Right cardiac atrium (tissue), 5 donors: ENCODE data around the gene DHX30. TPM values are rescaled to one million over a fixed set of nuclear protein-coding genes. Genes with fewer than 3 reads are reported as not detected.
A peak's percentile ranks its signal among the peaks of the same experiment; 100 is the strongest.

Experiments used
- ATAC-seq, 2 donors: fragments of 200-7000 bp; cut with Tn5 transposase; one replicate each; pipeline versions ENCODE4 v1.8.0 to v1.9.1; 2020; ENCODE audit warnings: moderate library complexity in 2 of 2, mild to moderate bottlenecking in 1 of 2
- DNase-seq, 3 donors: peaks; one replicate each; pipeline ENCODE4 v3.0.0-alpha.2; 2020
- H3K27ac ChIP-seq: one replicate; pipeline ENCODE4 v1.5.1; 2013; ENCODE audit warnings: mild to moderate bottlenecking, low read length, control low read depth, moderate library complexity
- H3K27me3 ChIP-seq: one replicate; pipeline ENCODE4 v1.6.1; 2013; ENCODE audit not compliant: control insufficient read depth, insufficient read depth
- H3K4me1 ChIP-seq: one replicate; pipeline ENCODE4 v1.6.1; 2013; ENCODE audit warnings: low read length; ENCODE audit not compliant: control insufficient read depth, insufficient read depth
- H3K4me3 ChIP-seq: one replicate; pipeline ENCODE4 v1.5.1; 2013; ENCODE audit warnings: low read length, control low read depth
- H3K9me3 ChIP-seq: one replicate; pipeline ENCODE4 v1.6.1; 2013; ENCODE audit warnings: low read length; ENCODE audit not compliant: control insufficient read depth
- WGBS: extraction: QIAGEN DNeasy Blood & Tissue Kit; methylation state at CpG from one replicate; pipeline ENCODE4 v1.1.7; 2013; 5-methylcytosine and 5-hydroxymethylcytosine counted together
- intact Hi-C, 4 donors: fragments of 100-400 bp; cut with DNase I; formaldehyde crosslinking; loops; one replicate each; pipeline versions ENCODE4 v1.11.0 to v1.14.0; 2022 to 2023
- polyA plus RNA-seq: library from polyadenylated mRNA; stranded (reverse); fragments of 200-250 nt; gene quantifications from one replicate; pipeline ENCODE4 v1.2.3, GENCODE V29; 2013
- total RNA-seq, 4 donors: library from RNA; stranded (reverse); fragmentation: NEBNext Ultra II Directional; extraction: Animal tissue kit (Norgen Biotek cat#: 25700); gene quantifications; one replicate each; pipeline ENCODE4 v1.2.1, GENCODE V29; 2021
- donor health status: healthy with polysubstance abuse.
- donor health status: DM: no; HTN: yes; CAD: no.
- donor health status: DM: no; HTN: no; CAD: no.
- donor health status: DM: no; HTN: yes; CAD: no; lungs with severe emphysema.
- donor health status: DM: yes; HTN: yes; CAD: no.

The DHX30 gene
- total and polyA plus RNA-seq, 5 donors: 36.7 to 51.3 (median 51.0) TPM

GRCh38 chr3:47888986-47889757, 86.2 kb downstream of the DHX30 start:
- ATAC-seq: peak in 1 of 2 donors; percentile 23
- Histone ChIP-seq H3K9me3 (no peaks in the 10 kb centered on the region), H3K27me3 (no peaks in the 10 kb centered on the region), H3K4me3 (no peak overlapping the region), H3K27ac (no peak overlapping the region), H3K4me1 (peaks cover 26% of the 10 kb centered on the region)
- no peak for DNase-seq
- 80% methylated on average over 4 of the region's 4 CpGs for WGBS
- intact Hi-C loops: no loop called here

GRCh38 chr3:47890126-47890827, 87.3 kb downstream of the DHX30 start:
- 55% methylated on average over 3 of the region's 3 CpGs for WGBS
- Histone ChIP-seq H3K27ac (peak overlapping the region; percentile 79), H3K9me3 (no peaks in the 10 kb centered on the region), H3K27me3 (no peaks in the 10 kb centered on the region), H3K4me1 (peaks cover 26% of the 10 kb centered on the region), H3K4me3 (no peak overlapping the region)
- intact Hi-C loops: no loop called here
- no peak for DNase-seq
- ATAC-seq: no peak

- Histone ChIP-seq H3K9me3 (no peaks in the 10 kb centered on the region), H3K27me3 (no peaks in the 10 kb centered on the region), H3K4me1 (peaks cover 26% of the 10 kb centered on the region), H3K4me3 (peak overlapping the region; percentile 12), H3K27ac (peak overlapping the region; percentile 79)
- DNase-seq (peak in 2 of 3 donors; percentile 31 to 61), ATAC-seq (peak; percentile 79 to 82)
- intact Hi-C loops: no loop called here
- 26% methylated on average over 10 of the region's 10 CpGs for WGBS
These were observed 88.1 kb downstream of the DHX30 start for GRCh38 chr3:47890828-47891612.

- 70% methylated on average over 3 of the region's 3 CpGs for WGBS
- DNase-seq: no peak
- peaks cover 26% of the 10 kb centered on the region for H3K4me1 ChIP-seq
- no peaks in the 10 kb centered on the region for H3K9me3 ChIP-seq
- no peaks in the 10 kb centered on the region for H3K27me3 ChIP-seq
- ATAC-seq: no peak
- no peak overlapping the region for H3K4me3 ChIP-seq
- H3K27ac ChIP-seq: peak overlapping the region; percentile 79
- intact Hi-C loops: no loop called here
These were observed 88.7 kb downstream of the DHX30 start for GRCh38 chr3:47891613-47892005.

GRCh38 chr3:47892286-47893040, 89.5 kb downstream of the DHX30 start:
- intact Hi-C loops: no loop called here
- peak; percentile 35 to 50 for ATAC-seq
- Histone ChIP-seq H3K4me3 (no peak overlapping the region), H3K4me1 (peaks cover 26% of the 10 kb centered on the region), H3K27ac (peak overlapping the region; percentile 79), H3K27me3 (no peaks in the 10 kb centered on the region), H3K9me3 (no peaks in the 10 kb centered on the region)
- DNase-seq: no peak
- 74% methylated on average over 15 of the region's 15 CpGs for WGBS

GRCh38 chr3:47895241-47895640, 92.3 kb downstream of the DHX30 start:
- intact Hi-C loops: no loop called here
- H3K27me3 ChIP-seq: no peaks in the 10 kb centered on the region

GRCh38 chr3:47896736-47897135, 93.8 kb downstream of the DHX30 start:
- no peak for DNase-seq
- H3K27me3 ChIP-seq: no peaks in the 10 kb centered on the region
- H3K9me3 ChIP-seq: no peaks in the 10 kb centered on the region
- no peak overlapping the region for H3K27ac ChIP-seq
- WGBS: 88% methylated on average over 3 of the region's 3 CpGs
- H3K4me3 ChIP-seq: no peak overlapping the region
- intact Hi-C loops: no loop called here
- ATAC-seq: no peak
- peaks cover 11% of the 10 kb centered on the region for H3K4me1 ChIP-seq

More at GRCh38 chr3:47895241-47895640, 92.3 kb downstream of the DHX30 start:
- Histone ChIP-seq H3K4me1 (peaks cover 21% of the 10 kb centered on the region), H3K9me3 (no peaks in the 10 kb centered on the region), H3K27ac (no peak overlapping the region), H3K4me3 (no peak overlapping the region)
- ATAC-seq (no peak), DNase-seq (no peak)
- 88% methylated on average over 3 of the region's 3 CpGs for WGBS

GRCh38 chr3:47897954-47898353, 95.0 kb downstream of the DHX30 start:
- H3K9me3 ChIP-seq: no peaks in the 10 kb centered on the region
- ATAC-seq (no peak), DNase-seq (no peak)
- WGBS: 88% methylated on average over 3 of the region's 3 CpGs
- no peaks in the 10 kb centered on the region for H3K27me3 ChIP-seq
- H3K4me1 ChIP-seq: peaks cover 5% of the 10 kb centered on the region
- intact Hi-C loops: no loop called here
- H3K4me3 ChIP-seq: no peak overlapping the region
- no peak overlapping the region for H3K27ac ChIP-seq

- H3K4me3 ChIP-seq: no peak overlapping the region
- DNase-seq: no peak
- 86% methylated on average over 3 of the region's 3 CpGs for WGBS
- no peak for ATAC-seq
- no peaks in the 10 kb centered on the region for H3K9me3 ChIP-seq
- no peaks in the 10 kb centered on the region for H3K27me3 ChIP-seq
- H3K27ac ChIP-seq: no peak overlapping the region
- intact Hi-C loops: no loop called here
- H3K4me1 ChIP-seq: peaks cover 2% of the 10 kb centered on the region
These were observed 96.7 kb downstream of the DHX30 start for GRCh38 chr3:47899495-47900108.
